Ammon's horn (tissue), 1 donor: ENCODE data around the gene NLK.
A peak's percentile ranks its signal among the peaks of the same experiment; 100 is the strongest.
"Not testable (repeated sequence)": the region's sequence is repeated elsewhere in the genome, so short reads cannot be mapped to it uniquely, and the experiment has no call there.

ENCODE experiments used
- DNase-seq: peaks from one replicate; pipeline ENCODE4 v3.0.0-alpha.2; 2016; ENCODE audit warnings: low spot score

NLK gene

GRCh38 chr17:28042657-28042720 is at the start of gene NLK:
NLK (plus strand) TSS chr17:28042677; CDS start chr17:28042874, 197 bp downstream.
- no peak for DNase-seq

- DNase-seq: peak; percentile 88
Observed at GRCh38 chr17:27993161-27993695, 49.2 kb upstream of the NLK start.

GRCh38 chr17:27993723-27994310 is 48.7 kb upstream of the NLK start:
- peak; percentile 55 for DNase-seq

- peak; percentile 73 for DNase-seq
Observed at GRCh38 chr17:27994586-27994985, 47.9 kb upstream of the NLK start.

GRCh38 chr17:27995554-27995953 is 46.9 kb upstream of the NLK start:
- no peak for DNase-seq

GRCh38 chr17:27996202-27997043 is 46.1 kb upstream of the NLK start:
- DNase-seq: peak; percentile 63

GRCh38 chr17:27997044-27997401 is 45.5 kb upstream of the NLK start:
- DNase-seq: no peak

- no peak for DNase-seq
Observed at GRCh38 chr17:27997522-27997921, 45.0 kb upstream of the NLK start.

- no peak for DNase-seq
Observed at GRCh38 chr17:28001149-28001548, 41.3 kb upstream of the NLK start.

- DNase-seq: no peak
Observed at GRCh38 chr17:28004344-28004743, 38.1 kb upstream of the NLK start.

GRCh38 chr17:28007925-28008324 is 34.6 kb upstream of the NLK start:
- not testable (repeated sequence) for DNase-seq

- no peak for DNase-seq
Observed at GRCh38 chr17:28008513-28008912, 34.0 kb upstream of the NLK start.

GRCh38 chr17:28010406-28010805 is 32.1 kb upstream of the NLK start:
- DNase-seq: no peak

GRCh38 chr17:28018439-28019070 is 23.9 kb upstream of the NLK start:
- no peak for DNase-seq

GRCh38 chr17:28020515-28020914 is 22.0 kb upstream of the NLK start:
- no peak for DNase-seq

- DNase-seq: no peak
Observed at GRCh38 chr17:28029044-28029443, 13.4 kb upstream of the NLK start.

GRCh38 chr17:28030386-28030785 is 12.1 kb upstream of the NLK start:
- DNase-seq: no peak

- no peak for DNase-seq
Observed at GRCh38 chr17:28031174-28031573, 11.3 kb upstream of the NLK start.

GRCh38 chr17:28033972-28034714 is 8.3 kb upstream of the NLK start:
- DNase-seq: peak; percentile 33

- DNase-seq: not testable (repeated sequence)
Observed at GRCh38 chr17:28035452-28035851, 7.0 kb upstream of the NLK start.

- not testable (repeated sequence) for DNase-seq
Observed at GRCh38 chr17:28035884-28036283, 6.6 kb upstream of the NLK start.

- DNase-seq: no peak
Observed at GRCh38 chr17:28038802-28039201, 3.7 kb upstream of the NLK start.

- no peak for DNase-seq
Observed at GRCh38 chr17:28039251-28039650, 3.2 kb upstream of the NLK start.
